SU-DHL-6 (cell line): Measurements from ENCODE around the gene EPHB2.

ENCODE experiments used
- CTCF ChIP-seq: fragments of 200-600 bp; sonication (generic); IDR thresholded peaks from one replicate; pipeline ENCODE4 v1.5.1; 2017; ENCODE audit warnings: antibody characterized with exemption, mild to moderate bottlenecking, low read length, moderate library complexity; ENCODE audit not compliant: insufficient read depth, poor library complexity, severe bottlenecking
- EZH2phosphoT487 ChIP-seq: fragments of 200-600 bp; sonication (generic), shearing (Covaris generic); conservative IDR thresholded peaks from 2 replicates; pipeline ENCODE4 v1.6.1; 2018; ENCODE audit warnings: mild to moderate bottlenecking, antibody characterized with exemption, low read length, moderate library complexity, mixed read lengths

DNA sequence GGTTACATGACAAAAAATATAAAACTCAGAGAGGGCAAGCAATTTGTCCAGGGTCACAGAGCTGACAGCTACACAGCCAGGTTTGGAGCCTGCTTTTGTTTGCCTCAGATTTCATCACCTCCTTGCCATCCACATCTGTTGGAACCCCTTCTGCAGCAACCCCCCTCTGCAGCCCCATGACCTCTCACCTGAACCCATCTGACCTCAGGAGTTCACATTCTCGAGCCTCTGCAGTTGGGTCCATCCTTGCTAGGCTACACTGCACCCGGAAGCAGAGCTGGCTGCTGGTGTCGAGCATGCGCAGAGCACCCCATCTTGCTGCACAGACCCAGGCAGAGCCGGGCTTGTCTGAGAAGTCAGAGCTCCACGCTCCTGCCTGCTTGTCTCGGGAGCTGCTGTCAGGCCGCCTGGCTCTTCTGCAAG is 47.6 kb upstream of the EPHB2 start:
- no peak for TF ChIP-seq CTCF
- TF ChIP-seq EZH2phosphoT487: no peak
